Stimulated activated CD4-positive, alpha-beta T cell treated with anti-CD3 and anti-CD28 coated beads, Interleukin-1b, Interleukin-23, amount 100 ng/mL, for 24 hours (primary cell): ENCODE data around the gene ORMDL3.
"Not testable (repeated sequence)": the region's sequence is repeated elsewhere in the genome, so short reads cannot be mapped to it uniquely, and the experiment has no call there.

Source experiments
- DNase-seq, 4 experiments: peaks; one replicate each; pipeline ENCODE4 v3.0.0-alpha.2; 2020; ENCODE audit warnings: low read depth in 4 of 4, low spot score in 1 of 4

ORMDL3 gene

GRCh38 chr17:39887078-39887477 is 40.3 kb downstream of the ORMDL3 start:
- no peak for DNase-seq

- not testable (repeated sequence) for DNase-seq
Measured at GRCh38 chr17:39886102-39886501, 41.3 kb downstream of the ORMDL3 start.

- DNase-seq, result no peak
Measured at GRCh38 chr17:39872751-39873150, 54.6 kb downstream of the ORMDL3 start.

- no peak for DNase-seq
Measured at GRCh38 chr17:39871801-39872200, 55.6 kb downstream of the ORMDL3 start.
